Vagina (tissue), 2 donors: ENCODE measurements around the gene CYP27B1. TPM values are rescaled to one million over a fixed set of nuclear protein-coding genes. Genes with fewer than 3 reads are reported as not detected.

Experiments
- DNase-seq, 2 donors: peaks; one replicate each; pipeline ENCODE4 v3.0.0-alpha.2; 2017; ENCODE audit errors: extremely low spot score in 2 of 2
- H3K27ac ChIP-seq: fragments of 200-600 bp; sonication (generic); one replicate; pipeline ENCODE4 v1.5.1; 2019
- H3K27me3 ChIP-seq: fragments of 200-600 bp; sonication (generic); one replicate; pipeline ENCODE4 v1.5.1; 2019
- H3K36me3 ChIP-seq, 2 donors: fragments of 200-600 bp; sonication (generic); one replicate each; pipeline ENCODE4 v1.5.1; 2017 to 2019
- H3K4me1 ChIP-seq: fragments of 200-600 bp; sonication (generic); one replicate; pipeline ENCODE4 v1.5.1; 2019
- H3K4me3 ChIP-seq, 2 donors: fragments of 200-600 bp; sonication (generic); 1 replicate in 1 of 2; 2 replicates in 1 of 2; pipeline ENCODE4 v1.5.1; 2016 to 2019
- H3K9me3 ChIP-seq: fragments of 200-600 bp; sonication (generic); one replicate; pipeline ENCODE4 v1.5.1; 2019
- CTCF ChIP-seq, 3 experiments: fragments of 450-650 bp in 2 of 3; fragments of 200-600 bp in 1 of 3; sonication (generic) in 1 of 3; IDR thresholded peaks; one replicate each; pipeline ENCODE4 v1.5.1; 2017 to 2019; ENCODE audit warnings: antibody characterized with exemption in 3 of 3, mild to moderate bottlenecking in 2 of 3, moderate library complexity in 2 of 3
- POLR2A ChIP-seq, 2 donors: fragments of 450-650 bp; IDR thresholded peaks; one replicate each; pipeline ENCODE4 v1.6.1; 2017; ENCODE audit warnings: antibody characterized with exemption in 2 of 2, mild to moderate bottlenecking in 2 of 2, moderate library complexity in 2 of 2
- POLR2AphosphoS5 ChIP-seq, 2 donors: sonication (generic); formaldehyde crosslinking; IDR thresholded peaks; one replicate each; pipeline ENCODE4 v1.9.0; 2017; ENCODE audit warnings: antibody characterized with exemption in 2 of 2, mild to moderate bottlenecking in 2 of 2, low read depth in 1 of 2; ENCODE audit not compliant: insufficient read depth in 1 of 2
- intact Hi-C: fragments of 100-400 bp; cut with DNase I; formaldehyde crosslinking; loops from one replicate; pipeline ENCODE4 v1.15.1; 2023
- total RNA-seq: library from RNA; depleted of rRNA; stranded (reverse); fragments of >200 nt; gene quantifications from one replicate; pipeline ENCODE4 v1.2.3, GENCODE V29; 2016

CYP27B1 gene
- total RNA-seq, 1 donor from 2014 or later = 1.7 TPM

GRCh38 chr12:57813971-57814772, 47.3 kb upstream of the CYP27B1 start:
- TF ChIP-seq CTCF (IDR thresholded peaks at IDR 0.05) = no peak
- no peak for DNase-seq
- Histone ChIP-seq H3K36me3 (peaks cover 0 to 7% of the 10 kb centered on the region in 2 donors), H3K27ac (no peak overlapping the region), H3K9me3 (no peaks in the 10 kb centered on the region), H3K4me1 (peaks cover 46% of the 10 kb centered on the region), H3K4me3 (no peak overlapping the region), H3K27me3 (no peaks in the 10 kb centered on the region)
- intact Hi-C loops = no loop called here

GRCh38 chr12:57813111-57813970, 46.5 kb upstream of the CYP27B1 start:
- Histone ChIP-seq H3K27me3 (no peaks in the 10 kb centered on the region), H3K27ac (no peak overlapping the region), H3K9me3 (no peaks in the 10 kb centered on the region), H3K36me3 (peaks cover 0 to 13% of the 10 kb centered on the region in 2 donors), H3K4me1 (peaks cover 42% of the 10 kb centered on the region), H3K4me3 (no peak overlapping the region)
- no peak for DNase-seq
- TF ChIP-seq CTCF (IDR thresholded peaks at IDR 0.05) = no peak
- TF ChIP-seq POLR2A (IDR thresholded peaks at IDR 0.05) = no peak
- TF ChIP-seq POLR2AphosphoS5 (IDR thresholded peaks at IDR 0.05; ENCODE audit: insufficient read depth in 1 of 2, low read depth in 1 of 2) = no peak
- intact Hi-C loops = no loop called here

- Histone ChIP-seq H3K4me1 (peaks cover 26% of the 10 kb centered on the region), H3K27me3 (no peaks in the 10 kb centered on the region), H3K9me3 (no peaks in the 10 kb centered on the region), H3K27ac (no peak overlapping the region), H3K36me3 (peaks cover 0 to 26% of the 10 kb centered on the region in 2 donors), H3K4me3 (no peak overlapping the region)
- no peak for DNase-seq
- TF ChIP-seq CTCF (IDR thresholded peaks at IDR 0.05) (no peak), POLR2AphosphoS5 (IDR thresholded peaks at IDR 0.05; ENCODE audit: insufficient read depth in 1 of 2, low read depth in 1 of 2) (no peak), POLR2A (IDR thresholded peaks at IDR 0.05) (no peak)
- intact Hi-C loops = no loop called here
These were observed 44.3 kb upstream of the CYP27B1 start for GRCh38 chr12:57811028-57811755.

- TF ChIP-seq CTCF (IDR thresholded peaks at IDR 0.05) (no peak), POLR2AphosphoS5 (IDR thresholded peaks at IDR 0.05; ENCODE audit: insufficient read depth in 1 of 2, low read depth in 1 of 2) (no peak), POLR2A (IDR thresholded peaks at IDR 0.05) (no peak)
- Histone ChIP-seq H3K36me3 (peaks cover 0 to 26% of the 10 kb centered on the region in 2 donors), H3K27me3 (no peaks in the 10 kb centered on the region), H3K4me1 (peaks cover 18% of the 10 kb centered on the region), H3K9me3 (no peaks in the 10 kb centered on the region), H3K4me3 (no peak overlapping the region), H3K27ac (no peak overlapping the region)
- DNase-seq = no peak
- intact Hi-C loops = no loop called here
These were observed 43.6 kb upstream of the CYP27B1 start for GRCh38 chr12:57810450-57810849.
